CD1c-positive myeloid dendritic cell (primary cell): ENCODE results near the gene HECW1.
A peak's percentile ranks its signal among the peaks of the same experiment; 100 is the strongest.
"Not testable (repeated sequence)": the region's sequence is repeated elsewhere in the genome, so short reads cannot be mapped to it uniquely, and the experiment has no call there.

ENCODE experiments used
- DNase-seq: peaks from one replicate; pipeline ENCODE4 v3.0.0-alpha.2; 2016; ENCODE audit errors: extremely low spot score

Gene HECW1

DNA sequence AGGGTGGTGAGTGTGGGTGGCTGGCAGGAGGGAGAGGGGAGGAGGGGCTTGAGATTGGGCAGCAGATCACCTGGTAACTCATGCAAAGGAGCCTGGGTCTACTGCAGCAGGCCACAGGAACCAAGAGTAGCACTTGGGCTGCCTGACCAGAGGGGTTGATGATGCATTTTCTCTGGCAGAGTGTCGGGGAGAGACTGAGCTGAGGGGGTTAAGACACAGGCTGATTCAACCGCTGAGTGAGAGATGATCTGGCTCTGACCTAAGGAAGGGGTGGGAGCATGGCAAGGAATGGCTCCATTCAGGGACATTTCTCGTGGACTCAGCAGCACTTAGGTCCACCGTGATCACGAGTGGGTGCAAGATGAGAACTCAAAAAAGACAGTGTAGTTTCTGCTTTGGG, 355.0 kb downstream of the HECW1 start:
- no peak for DNase-seq

DNA sequence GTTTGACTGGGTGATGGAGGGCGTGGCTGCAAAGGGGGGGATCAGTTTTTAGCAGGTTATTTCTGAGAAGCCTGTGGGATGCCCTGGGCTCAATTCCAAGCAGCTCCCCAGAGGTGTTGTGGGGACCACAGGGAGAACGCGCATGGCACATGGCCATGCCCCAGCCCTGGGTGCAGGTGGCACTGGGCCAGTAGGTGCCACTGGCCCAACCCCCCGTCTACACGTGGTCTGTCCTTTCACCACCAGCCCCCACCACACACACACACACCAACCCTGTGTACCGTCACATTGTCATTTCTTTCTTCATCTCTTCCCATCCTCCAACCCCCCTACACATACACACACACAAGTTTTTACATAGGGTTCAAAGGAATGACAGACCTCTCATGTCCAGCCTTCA, 355.4 kb downstream of the HECW1 start:
- DNase-seq = no peak

DNA sequence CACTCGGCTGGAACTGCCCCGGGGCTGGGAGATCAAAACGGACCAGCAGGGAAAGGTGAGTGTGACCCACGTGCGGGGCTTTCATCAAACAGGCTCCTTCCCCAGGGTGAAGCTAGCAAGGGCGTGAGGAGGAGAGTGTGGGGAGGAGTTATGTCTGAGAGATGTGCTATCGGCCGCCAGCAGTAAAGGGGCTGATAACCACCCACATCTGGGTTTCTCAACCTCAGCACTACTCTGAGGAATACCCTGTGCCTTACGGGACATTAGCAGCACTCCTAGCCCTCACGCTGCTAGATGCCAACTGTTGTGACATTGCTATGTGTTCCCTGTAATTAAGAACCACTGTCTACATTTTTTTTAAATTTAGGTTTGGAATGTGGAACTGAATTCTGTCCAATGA, 356.6 kb downstream of the HECW1 start:
- DNase-seq = no peak

- DNase-seq = no peak
Measured at GRCh38 chr7:43470110-43470509, 357.7 kb downstream of the HECW1 start.

GRCh38 chr7:43475983-43476382, 363.5 kb downstream of the HECW1 start:
- DNase-seq = no peak

GRCh38 chr7:43476896-43477295, 364.4 kb downstream of the HECW1 start:
- no peak for DNase-seq

DNA sequence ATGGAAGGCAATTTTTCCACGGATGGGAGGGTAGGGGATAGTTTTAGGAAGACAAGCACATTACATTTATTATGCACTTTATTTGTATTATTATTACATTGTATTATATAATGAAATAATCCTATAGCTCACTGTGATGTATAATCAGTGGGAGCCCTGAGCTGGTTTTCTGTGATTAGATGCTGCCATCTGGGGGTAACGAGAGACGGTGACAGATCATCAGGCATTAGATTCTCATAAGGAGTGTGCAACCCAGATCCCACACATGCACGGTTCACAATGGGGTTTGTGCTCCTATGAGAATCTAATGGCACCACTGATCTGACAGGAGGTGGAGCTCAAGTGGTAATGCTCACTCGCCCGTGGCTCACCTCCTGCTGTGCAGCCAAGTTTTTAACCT, 366.6 kb downstream of the HECW1 start:
- DNase-seq = no peak

- no peak for DNase-seq
Measured at GRCh38 chr7:43479543-43479942, 367.1 kb downstream of the HECW1 start.

GRCh38 chr7:43480581-43480980, 368.1 kb downstream of the HECW1 start:
- DNase-seq = no peak

DNA sequence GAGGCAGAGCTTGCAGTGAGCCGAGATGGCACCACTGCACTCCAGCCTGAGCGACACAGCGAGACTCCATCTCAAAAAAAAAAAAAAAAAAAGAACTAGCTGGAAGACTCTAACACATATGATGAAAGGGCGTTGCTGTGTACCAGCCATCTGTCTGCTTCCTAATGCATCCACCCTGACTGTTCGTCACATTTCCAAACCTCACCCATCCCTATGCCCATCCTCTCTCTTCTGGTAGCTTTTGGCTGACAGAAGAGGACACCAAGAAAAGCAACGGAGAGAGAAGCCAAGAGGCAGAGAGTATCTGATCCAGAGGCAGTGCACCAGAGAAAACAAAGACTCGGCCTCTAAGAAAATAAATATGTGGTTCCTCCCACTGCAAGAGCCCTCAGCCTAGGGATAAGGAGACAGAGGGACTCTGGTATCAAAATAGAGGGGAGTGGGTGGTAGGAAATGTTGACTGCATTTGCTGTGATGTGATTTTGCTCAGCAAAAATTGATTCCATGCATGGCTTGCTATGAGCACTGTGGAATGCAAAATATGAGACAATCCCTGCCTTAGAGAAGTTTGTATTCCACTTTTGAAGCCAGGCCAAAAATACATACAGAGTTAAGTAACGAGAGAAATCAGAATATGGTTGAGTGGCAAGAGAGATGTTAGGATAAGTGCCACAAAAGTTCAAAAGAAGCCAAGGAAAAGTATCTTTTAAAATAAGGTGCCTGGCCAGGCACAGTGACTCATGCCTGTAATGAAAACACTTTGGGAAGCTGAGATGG, 369.6 kb downstream of the HECW1 start:
- DNase-seq = no peak

- DNase-seq = no peak
Measured at GRCh38 chr7:43482679-43483252, 370.3 kb downstream of the HECW1 start.

GRCh38 chr7:43484678-43485395, 372.4 kb downstream of the HECW1 start:
- peak; percentile 22 for DNase-seq

DNA sequence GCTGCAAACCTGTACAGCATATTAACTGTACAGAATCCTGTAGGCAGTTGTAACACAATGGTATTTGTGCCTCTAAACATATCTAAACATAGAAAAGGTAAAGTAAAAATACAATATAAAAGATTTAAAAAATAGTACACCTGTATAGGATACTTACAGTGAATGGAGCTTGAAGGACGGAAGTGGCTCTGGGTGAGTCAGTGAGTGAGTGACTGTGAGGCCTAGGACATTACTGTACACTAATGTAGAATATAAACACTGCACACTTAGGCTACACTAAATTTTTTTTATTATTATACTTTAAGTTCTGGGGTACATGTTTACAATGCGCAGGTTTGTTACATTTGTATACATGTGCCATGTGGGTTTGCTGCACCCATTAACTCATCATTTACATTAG, 373.1 kb downstream of the HECW1 start:
- DNase-seq = no peak

GRCh38 chr7:43486008-43486407, 373.6 kb downstream of the HECW1 start:
- not testable (repeated sequence) for DNase-seq

- no peak for DNase-seq
Measured at GRCh38 chr7:43486634-43487033, 374.2 kb downstream of the HECW1 start.

DNA sequence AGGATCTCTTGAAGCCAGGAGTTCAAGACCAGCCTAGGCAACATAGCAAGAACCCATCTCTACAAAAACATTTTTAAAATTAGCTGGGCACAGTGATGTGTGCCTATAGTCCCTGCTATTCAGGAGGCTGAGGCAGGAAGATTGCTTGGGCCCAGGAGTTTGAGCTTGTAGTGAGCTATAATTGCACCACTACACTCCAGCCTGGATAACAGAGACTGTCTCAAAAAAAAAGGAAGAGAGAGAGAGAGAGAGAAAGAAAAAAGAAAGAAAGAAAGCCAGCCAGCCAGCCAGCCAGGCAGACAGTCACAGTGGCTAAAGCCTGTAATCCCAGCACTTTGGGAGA, 375.3 kb downstream of the HECW1 start:
- no peak for DNase-seq

DNA sequence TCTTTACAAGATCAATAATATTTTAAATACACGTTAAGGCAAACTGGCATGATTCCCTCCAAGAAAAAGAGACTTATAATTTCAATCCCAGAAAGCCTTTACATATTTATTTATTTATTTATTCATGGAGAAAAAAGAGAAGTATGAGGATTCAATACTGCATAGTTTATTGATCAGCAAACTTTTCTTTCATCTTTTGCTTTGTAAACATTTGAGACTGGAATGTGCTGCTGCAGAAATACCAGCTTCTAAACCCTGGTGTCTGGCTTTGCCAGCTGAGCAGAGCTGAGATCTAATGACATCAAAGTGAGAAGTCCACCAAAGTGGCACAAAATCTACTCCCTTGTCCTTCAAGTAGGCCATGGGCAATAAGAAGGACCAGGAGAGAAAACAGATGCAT, 376.8 kb downstream of the HECW1 start:
- no peak for DNase-seq

- no peak for DNase-seq
Measured at GRCh38 chr7:43490016-43490415, 377.6 kb downstream of the HECW1 start.

DNA sequence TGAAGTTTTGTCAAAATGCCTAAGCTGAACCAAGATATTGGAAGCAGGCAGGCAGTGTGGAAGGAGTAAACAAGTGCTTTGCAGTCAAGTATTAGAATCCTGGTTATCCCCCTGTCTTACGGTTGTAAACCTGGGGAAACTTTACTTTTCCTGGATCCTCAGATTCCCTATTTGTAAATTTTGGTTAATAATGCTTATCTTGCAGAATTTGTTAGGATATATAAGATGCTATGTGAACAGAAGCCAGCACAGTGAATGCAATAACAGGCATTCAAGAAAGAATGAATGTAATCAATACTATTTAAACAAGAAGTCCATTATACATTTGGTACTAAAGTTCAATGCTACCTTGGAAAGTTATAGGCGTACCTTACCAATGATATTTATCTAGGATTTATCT, 378.7 kb downstream of the HECW1 start:
- DNase-seq = no peak

DNA sequence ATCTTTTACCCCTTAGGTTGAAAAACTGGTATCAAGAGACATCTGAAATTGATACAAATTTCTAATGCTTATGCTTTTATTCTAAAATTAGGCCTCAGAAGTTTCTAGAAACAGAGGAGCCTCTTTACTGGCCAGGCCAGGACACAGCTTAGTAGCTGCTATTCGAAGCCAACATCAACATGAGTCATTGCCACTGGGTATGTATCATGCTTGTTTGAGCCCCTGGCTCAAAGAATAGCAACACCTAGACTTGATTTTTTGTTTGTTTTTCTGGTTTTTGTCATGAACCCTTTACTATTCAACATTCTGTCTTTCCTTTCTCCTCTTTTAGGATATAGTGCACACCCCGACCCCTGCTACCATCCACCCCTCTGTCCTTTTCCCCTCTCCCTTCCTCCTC, 379.5 kb downstream of the HECW1 start:
- no peak for DNase-seq

DNA sequence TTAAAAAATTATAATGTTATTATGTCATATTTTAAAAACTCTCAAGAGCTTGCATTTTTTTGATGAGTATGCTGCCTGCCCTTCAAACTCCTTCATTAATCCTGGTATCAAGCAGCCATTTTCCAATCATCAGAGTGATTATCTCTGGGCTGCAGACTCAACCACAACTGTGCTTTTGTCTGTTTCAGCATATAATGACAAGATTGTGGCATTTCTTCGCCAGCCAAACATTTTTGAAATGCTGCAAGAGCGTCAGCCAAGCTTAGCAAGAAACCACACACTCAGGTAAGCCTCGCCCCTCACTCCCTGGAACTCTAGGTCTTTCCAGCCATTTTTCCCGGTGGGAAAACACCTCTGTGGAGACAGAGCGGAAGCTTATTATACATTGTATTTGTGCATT, 380.4 kb downstream of the HECW1 start:
- DNase-seq = no peak

DNA sequence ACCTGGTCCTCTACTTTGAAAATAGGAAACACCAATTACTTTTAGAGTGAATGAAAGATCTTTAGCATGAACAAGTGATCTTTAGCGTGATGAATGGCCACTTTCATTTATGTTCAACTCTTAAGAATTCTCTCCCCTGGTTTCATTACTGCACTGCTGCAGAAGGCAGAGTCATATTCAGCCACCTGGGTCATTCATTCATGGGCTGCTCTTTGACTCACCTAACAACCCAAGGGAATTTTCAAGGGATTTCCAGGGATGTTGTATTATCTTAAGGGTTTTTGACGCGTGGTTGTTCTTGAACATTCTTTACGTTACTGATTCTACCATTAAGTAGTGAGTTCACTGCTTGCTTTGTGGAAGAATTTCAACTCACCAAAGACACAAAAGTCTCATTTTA, 383.1 kb downstream of the HECW1 start:
- DNase-seq = no peak

DNA sequence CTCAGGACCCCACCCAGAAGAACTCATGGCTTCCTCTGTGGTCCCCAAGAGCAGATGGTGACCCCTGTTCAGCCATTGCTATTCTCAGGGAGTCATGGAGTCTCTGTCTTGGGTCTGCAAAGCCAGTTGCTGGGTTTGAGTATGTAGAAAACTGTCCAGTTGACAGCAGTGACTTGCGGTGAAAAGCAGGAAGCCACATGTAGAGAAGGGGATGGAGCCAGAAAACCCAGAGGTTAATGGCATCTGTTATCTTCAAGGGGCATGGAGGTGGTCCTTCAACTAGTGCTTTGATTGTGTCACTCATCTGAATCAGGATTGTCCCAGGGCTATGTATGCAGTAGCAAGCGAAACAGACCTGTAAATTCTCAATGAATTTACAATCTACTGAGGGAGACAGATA, 384.1 kb downstream of the HECW1 start:
- no peak for DNase-seq
